Measurements from ENCODE around the gene TSPAN18.

- no peak for TF ChIP-seq POLR2A (IDR thresholded peaks at IDR 0.05)
- no peak for TF ChIP-seq CTCF (IDR thresholded peaks at IDR 0.05)
Observed at GRCh38 chr11:44787981-44788380, 61.2 kb downstream of the TSPAN18 start.

Measured in thyroid gland (tissue), 4 donors.